Erythroblast (primary cell): ENCODE data around the gene ACTL10.

Experiments used
- GATA1 ChIP-seq: IDR thresholded peaks from 2 replicates; pipeline ENCODE4 v1.6.1; 2011; ENCODE audit warnings: low read depth, mild to moderate bottlenecking, control low read depth, low read length, moderate library complexity
- POLR2A ChIP-seq: IDR thresholded peaks from 2 replicates; pipeline ENCODE4 v1.6.1; 2011; ENCODE audit warnings: mild to moderate bottlenecking, low read length

GRCh38 chr20:33709398-33709797, 42.7 kb downstream of the ACTL10 start:
- TF ChIP-seq POLR2A (no peak), GATA1 (no peak)
